Measurements from ENCODE around the gene RANBP1. TPM values are rescaled to one million over a fixed set of nuclear protein-coding genes. Genes with fewer than 3 reads are reported as not detected.

Gene RANBP1
- total and polyA plus RNA-seq, 2 of the 8 experiments (the other 6 are each of a cell fraction or from before 2014, with no cell fraction given): 343 to 484 TPM

DNA sequence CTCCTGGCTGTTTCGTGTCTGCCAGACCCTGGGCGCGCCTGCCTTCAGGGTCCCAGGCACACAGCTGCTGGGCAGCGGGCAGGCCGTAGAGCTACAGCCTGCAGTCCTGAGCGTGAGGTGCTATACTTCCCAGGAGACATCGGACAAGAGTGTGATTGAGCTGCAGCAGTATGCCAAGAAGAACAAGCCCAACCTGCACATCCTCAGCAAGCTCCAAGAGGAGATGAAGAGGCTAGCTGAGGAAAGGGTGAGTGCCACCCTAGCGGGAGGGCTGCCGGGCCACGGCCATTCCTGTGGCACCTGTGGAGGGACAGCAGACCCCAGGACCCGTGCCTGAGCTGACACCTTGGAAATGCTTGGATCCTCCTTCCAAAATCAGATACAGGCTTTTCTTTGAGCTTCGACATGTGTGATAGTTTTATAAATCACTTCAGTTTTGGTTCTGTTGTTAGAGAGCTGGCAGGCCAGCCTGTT, 7.1 kb upstream of the RANBP1 start:
- H3K14ac ChIP-seq (ENCODE audit: insufficient read length): no peak overlapping the region
- no peak overlapping the region for H3K4me2 ChIP-seq (ENCODE audit: insufficient read depth in 1 of 2, low read depth in 2 of 2, low read length in 2 of 2)
- no peak for TF ChIP-seq RFX5 (IDR thresholded peaks at IDR 0.05; ENCODE audit: borderline replicate concordance, low read depth, low read length)
- no peak for TF ChIP-seq CEBPB (IDR thresholded peaks at IDR 0.05; ENCODE audit: low read depth, low read length)
- TF ChIP-seq SUZ12 (IDR thresholded peaks at IDR 0.05; ENCODE audit: low read length): no peak
- TF ChIP-seq KDM4A (IDR thresholded peaks at IDR 0.05; ENCODE audit: low read depth, low read length, severe bottlenecking): no peak
- TF ChIP-seq NRF1 (IDR thresholded peaks at IDR 0.05; ENCODE audit: low read depth, low read length): no peak
- no peak for TF ChIP-seq CREB1 (IDR thresholded peaks at IDR 0.05)
- H3K4ac ChIP-seq (replicated peaks; ENCODE audit: insufficient read length, low read depth, low read length): no peak overlapping the region
- peaks cover 17 to 45% of the 10 kb centered on the region in 2 experiments for H4K20me1 ChIP-seq (replicated peaks in 1 of 2; ENCODE audit: control insufficient read depth in 1 of 2, insufficient read depth in 2 of 2, low read length in 2 of 2)
- 95% methylated on average over 12 of the region's 12 CpGs; no CpG with 5 or more reads in 1 of the 2 experiments for WGBS, 2 experiments (ENCODE audit: extremely low coverage in 1 of 2, insufficient coverage in 1 of 2, insufficient read length in 1 of 2, insufficient replicate concordance in 2 of 2, low coverage in 1 of 2, low lambda C conversion rate in 2 of 2, missing lambda C conversion rate in 1 of 2)
- no peak overlapping the region for H2BK12ac ChIP-seq (ENCODE audit: low read depth, low read length)
- H4K91ac ChIP-seq (replicated peaks; ENCODE audit: insufficient read length, low read length): no peak overlapping the region
- H3K27ac ChIP-seq (ENCODE audit: low read depth, low read length): no peak overlapping the region
- no peaks in the 10 kb centered on the region for H3K4me1 ChIP-seq (replicated peaks in 1 of 4; ENCODE audit: control insufficient read depth in 3 of 4, insufficient read depth in 4 of 4, low read length in 3 of 4)
- H4K8ac ChIP-seq (ENCODE audit: extremely low read depth, insufficient read depth, low read length): no peak overlapping the region
- H3K79me1 ChIP-seq (ENCODE audit: low read depth, low read length): peaks cover 9% of the 10 kb centered on the region
- H2BK15ac ChIP-seq (ENCODE audit: low read length): no peak overlapping the region
- no peak overlapping the region for H4K5ac ChIP-seq (ENCODE audit: insufficient read length, low read depth, low read length)
- no peaks in the 10 kb centered on the region for H3K23me2 ChIP-seq (ENCODE audit: low read depth, low read length)
- H3K36me3 ChIP-seq (ENCODE audit: control insufficient read depth in 2 of 4, insufficient read depth in 4 of 4, low read length in 3 of 4): peaks cover 55 to 71% (median 61%) of the 10 kb centered on the region in 4 experiments
- H2BK20ac ChIP-seq (ENCODE audit: low read length): no peak overlapping the region
- DNase-seq (ENCODE audit: low read depth in 1 of 2, low spot score in 2 of 2) (no peak), FAIRE-seq (no peak)
- no peak overlapping the region for H3K4me3 ChIP-seq (ENCODE audit: extremely low read depth in 1 of 4, insufficient read depth in 2 of 4, low read depth in 3 of 4, low read length in 4 of 4)
- no peak overlapping the region for H2BK120ac ChIP-seq (replicated peaks; ENCODE audit: low read depth, low read length)
- H2BK5ac ChIP-seq (ENCODE audit: low read depth, low read length): no peak overlapping the region
- peaks cover 0 to 1% of the 10 kb centered on the region in 2 experiments; a peak in 2 of 4 replicates for H3K79me2 ChIP-seq (ENCODE audit: control insufficient read depth in 1 of 2, insufficient read depth in 2 of 2, low read length in 2 of 2)
- no peaks in the 10 kb centered on the region for H3K27me3 ChIP-seq (replicated peaks in 1 of 4; ENCODE audit: control insufficient read depth in 3 of 4, extremely low read depth in 1 of 4, insufficient read depth in 3 of 4, low read length in 3 of 4)
- no peak overlapping the region for H3K56ac ChIP-seq (replicated peaks; ENCODE audit: insufficient read length, low read depth, low read length)
- ChIA-PET POLR2A (ENCODE audit: partially characterized antibody) (interaction anchor here (0.6 to 29.4 kb wide), 6 partner anchors 3 to 299 kb away, joined by 3 to 598 read pairs (median 26); partner anchors contain the start of genes RANBP1 and TRMT2A), CTCF (ENCODE audit: partially characterized antibody) (interaction anchor here (0.8 to 3.2 kb wide), 5 partner anchors 8 to 18 kb away, joined by 3 to 23 read pairs (median 7); no protein-coding TSS in a partner anchor)
- no peaks in the 10 kb centered on the region for H3K9me3 ChIP-seq (ENCODE audit: insufficient read depth in 2 of 2, low read depth in 1 of 2, low read length in 1 of 2)
- H2AFZ ChIP-seq (ENCODE audit: low read length): no peak overlapping the region
- no peak overlapping the region for H3K23ac ChIP-seq (ENCODE audit: insufficient read length)
- no peak overlapping the region for H2AK5ac ChIP-seq (ENCODE audit: low read depth, low read length)
- H3K9ac ChIP-seq (replicated peaks in 1 of 4; ENCODE audit: extremely low read depth in 1 of 4, low read depth in 3 of 4, low read length in 3 of 4): no peak overlapping the region
- no peak overlapping the region for H3K18ac ChIP-seq (ENCODE audit: extremely low read depth, low read length)

Data from H1 (cell line).